ENCODE results near the gene CNTN2. TPM values are rescaled to one million over a fixed set of nuclear protein-coding genes. Genes with fewer than 3 reads are reported as not detected.

The CNTN2 gene
- total and polyA plus RNA-seq, 2 of the 8 experiments (the other 6 are each of a cell fraction or from before 2014, with no cell fraction given) = 1.2 to 3.9 TPM

GRCh38 chr1:205068001-205068400 lies 25.0 kb downstream of the CNTN2 start:
- no peak overlapping the region for H3K9ac ChIP-seq (replicated peaks in 1 of 4; ENCODE audit: extremely low read depth in 1 of 4, low read depth in 3 of 4, low read length in 3 of 4)
- H2BK15ac ChIP-seq (ENCODE audit: low read length) = no peak overlapping the region
- H3K4me1 ChIP-seq (replicated peaks in 1 of 4; ENCODE audit: control insufficient read depth in 3 of 4, insufficient read depth in 4 of 4, low read length in 3 of 4) = no peaks in the 10 kb centered on the region
- no peak overlapping the region for H4K5ac ChIP-seq (ENCODE audit: insufficient read length, low read depth, low read length)
- peaks cover 0 to 1% of the 10 kb centered on the region in 2 experiments for H4K20me1 ChIP-seq (replicated peaks in 1 of 2; ENCODE audit: control insufficient read depth in 1 of 2, insufficient read depth in 2 of 2, low read length in 2 of 2)
- no peak for TF ChIP-seq YY1 (IDR thresholded peaks at IDR 0.05; ENCODE audit: low read depth, low read length)
- TF ChIP-seq POLR2AphosphoS5 (IDR thresholded peaks at IDR 0.05; ENCODE audit: low read depth, low read length) = no peak
- no peak for TF ChIP-seq SAP30 (IDR thresholded peaks at IDR 0.05; ENCODE audit: insufficient read depth, insufficient replicate concordance, low read length)
- TF ChIP-seq RBBP5 (IDR thresholded peaks at IDR 0.05; ENCODE audit: borderline replicate concordance, low read depth, low read length) = no peak
- no peak for TF ChIP-seq CHD1 (IDR thresholded peaks at IDR 0.05; ENCODE audit: low read depth, low read length)
- TF ChIP-seq SIRT6 (IDR thresholded peaks at IDR 0.05; ENCODE audit: low read length) = no peak
- no peak for TF ChIP-seq GTF2F1 (IDR thresholded peaks at IDR 0.05; ENCODE audit: borderline replicate concordance, low read depth, low read length)
- no peak for TF ChIP-seq CREB1 (IDR thresholded peaks at IDR 0.05)
- no peak for TF ChIP-seq USF2 (IDR thresholded peaks at IDR 0.05; ENCODE audit: low read length)
- no peak for TF ChIP-seq TAF7 (optimal IDR thresholded peaks at IDR 0.05; ENCODE audit: borderline replicate concordance, low read depth, low read length)
- H2BK12ac ChIP-seq (ENCODE audit: low read depth, low read length) = no peak overlapping the region
- 95% methylated on average over 4 of the region's 4 CpGs; no CpG with 5 or more reads in 1 of the 2 experiments for WGBS, 2 experiments (ENCODE audit: extremely low coverage in 1 of 2, insufficient coverage in 1 of 2, insufficient read length in 1 of 2, insufficient replicate concordance in 2 of 2, low coverage in 1 of 2, low lambda C conversion rate in 2 of 2, missing lambda C conversion rate in 1 of 2)
- no peak overlapping the region for H2BK20ac ChIP-seq (ENCODE audit: low read length)
- H3K23me2 ChIP-seq (ENCODE audit: low read depth, low read length) = no peaks in the 10 kb centered on the region
- no peaks in the 10 kb centered on the region for H3K79me1 ChIP-seq (ENCODE audit: low read depth, low read length)
- H3K14ac ChIP-seq (ENCODE audit: insufficient read length) = no peak overlapping the region
- no peak overlapping the region for H2AFZ ChIP-seq (ENCODE audit: low read length)
- FAIRE-seq = no peak
- no peak overlapping the region for H2BK120ac ChIP-seq (replicated peaks; ENCODE audit: low read depth, low read length)
- no peak overlapping the region for H4K91ac ChIP-seq (replicated peaks; ENCODE audit: insufficient read length, low read length)
- ChIA-PET POLR2A (ENCODE audit: partially characterized antibody) (interaction anchor here (0.6 kb wide), 1 partner anchor 83 kb away, joined by 3 read pairs; no protein-coding TSS in a partner anchor), CTCF (ENCODE audit: partially characterized antibody) (interaction anchor here (1.3 to 38.9 kb wide), 7 partner anchors 9 to 189 kb away, joined by 3 to 1336 read pairs (median 4); no protein-coding TSS in a partner anchor)
- no peak overlapping the region for H3K4me3 ChIP-seq (ENCODE audit: extremely low read depth in 1 of 4, insufficient read depth in 2 of 4, low read depth in 3 of 4, low read length in 4 of 4)
- H2AK5ac ChIP-seq (ENCODE audit: low read depth, low read length) = no peak overlapping the region
- H4K8ac ChIP-seq (ENCODE audit: extremely low read depth, insufficient read depth, low read length) = no peak overlapping the region
- DNase-seq (ENCODE audit: low read depth in 1 of 2, low spot score in 2 of 2) = no peak
- no peak overlapping the region for H3K27ac ChIP-seq (ENCODE audit: low read depth, low read length)
- no peak overlapping the region for H3K4ac ChIP-seq (replicated peaks; ENCODE audit: insufficient read length, low read depth, low read length)
- H3K27me3 ChIP-seq (replicated peaks in 1 of 4; ENCODE audit: control insufficient read depth in 3 of 4, extremely low read depth in 1 of 4, insufficient read depth in 3 of 4, low read length in 3 of 4) = no peaks in the 10 kb centered on the region
- no peaks in the 10 kb centered on the region for H3K36me3 ChIP-seq (ENCODE audit: control insufficient read depth in 2 of 4, insufficient read depth in 4 of 4, low read length in 3 of 4)
- H3K4me2 ChIP-seq (ENCODE audit: insufficient read depth in 1 of 2, low read depth in 2 of 2, low read length in 2 of 2) = no peak overlapping the region
- no peaks in the 10 kb centered on the region for H3K79me2 ChIP-seq (ENCODE audit: control insufficient read depth in 1 of 2, insufficient read depth in 2 of 2, low read length in 2 of 2)
- H3K18ac ChIP-seq (ENCODE audit: extremely low read depth, low read length) = no peak overlapping the region
- H2BK5ac ChIP-seq (ENCODE audit: low read depth, low read length) = no peak overlapping the region
- no peak overlapping the region for H3K23ac ChIP-seq (ENCODE audit: insufficient read length)
- H3K56ac ChIP-seq (replicated peaks; ENCODE audit: insufficient read length, low read depth, low read length) = no peak overlapping the region
- H3K9me3 ChIP-seq (ENCODE audit: insufficient read depth in 2 of 2, low read depth in 1 of 2, low read length in 1 of 2) = no peaks in the 10 kb centered on the region

Measured in H1 (cell line).